WTC11 (cell line): ENCODE data around the gene RUVBL2. TPM values are rescaled to one million over a fixed set of nuclear protein-coding genes. Genes with fewer than 3 reads are reported as not detected.

Experiments
- ATAC-seq: fragments of 200-7000 bp; cut with Tn5 transposase; 2 replicates; pipeline ENCODE4 v1.10.0; 2021; ENCODE audit warnings: mild to moderate bottlenecking, moderate library complexity
- CTCF ChIA-PET: fragments of 300-600 bp; sonication (Branson Sonifier 250); formaldehyde crosslinking; loops from one replicate; lab custom pipeline; 2021; ENCODE audit warnings: antibody characterized with exemption; lab: Charles Lee
- POLR2A ChIA-PET: fragments of 350-600 bp; sonication (Branson Sonifier 250); formaldehyde crosslinking; loops from one replicate; lab custom pipeline; 2021; ENCODE audit warnings: antibody characterized with exemption; lab: Charles Lee
- DNase-seq: peaks from one replicate; pipeline ENCODE4 v3.0.0; 2021; ENCODE audit warnings: low spot score
- H3K27ac Mint-ChIP-seq: 2 replicates; pipeline ENCODE4 v1.8.0; 2021; ENCODE audit warnings: mixed read lengths
- H3K27me3 Mint-ChIP-seq: 2 replicates; pipeline ENCODE4 v1.8.0; 2021; ENCODE audit warnings: low read depth, mild to moderate bottlenecking, moderate library complexity, mixed read lengths
- H3K36me3 Mint-ChIP-seq: 2 replicates; pipeline ENCODE4 v1.8.0; 2021; ENCODE audit warnings: mixed read lengths
- H3K4me1 Mint-ChIP-seq: 2 replicates; pipeline ENCODE4 v1.8.0; 2022; ENCODE audit warnings: mixed read lengths
- H3K4me3 Mint-ChIP-seq: 2 replicates; pipeline ENCODE4 v1.8.0; 2021; ENCODE audit warnings: mild to moderate bottlenecking, moderate library complexity, mixed read lengths
- H3K9me3 Mint-ChIP-seq: 2 replicates; pipeline ENCODE4 v1.8.0; 2021; ENCODE audit warnings: mixed read lengths
- CDX4 ChIP-seq: fragments of 250-450 bp; sonication (Bioruptor Pico); IDR thresholded peaks from 2 replicates; pipeline ENCODE4 v1.9.0; 2021; ENCODE audit warnings: moderate library complexity, mild to moderate bottlenecking, inconsistent platforms, borderline replicate concordance
- CREB1 ChIP-seq: sonication (generic); formaldehyde crosslinking; IDR thresholded peaks from 2 replicates; pipeline ENCODE4 v1.8.0; 2023; ENCODE audit warnings: mild to moderate bottlenecking, missing genetic modification reagents
- EMX1 ChIP-seq: fragments of 250-450 bp; sonication (Bioruptor Pico); IDR thresholded peaks from 2 replicates; pipeline ENCODE4 v1.8.0; 2021; ENCODE audit warnings: mild to moderate bottlenecking
- GRHL2 ChIP-seq: fragments of 250-450 bp; sonication (Bioruptor Pico); IDR thresholded peaks from 2 replicates; pipeline ENCODE4 v1.8.0; 2022; ENCODE audit warnings: mild to moderate bottlenecking, moderate library complexity; ENCODE audit not compliant: insufficient replicate concordance, severe bottlenecking
- GTF2I ChIP-seq: fragments of 250-450 bp; sonication (Bioruptor Pico); conservative IDR thresholded peaks from 2 replicates; pipeline ENCODE4 v1.4.0; 2021; ENCODE audit warnings: mild to moderate bottlenecking
- HMGA2 ChIP-seq: fragments of 250-450 bp; sonication (Bioruptor Pico); IDR thresholded peaks from 2 replicates; pipeline ENCODE4 v1.4.0; 2021; ENCODE audit warnings: mild to moderate bottlenecking, moderate library complexity
- HMGXB4 ChIP-seq: sonication (generic); formaldehyde crosslinking; IDR thresholded peaks from 2 replicates; pipeline ENCODE4 v1.8.1; 2023; ENCODE audit warnings: mild to moderate bottlenecking, moderate library complexity, missing genetic modification reagents
- MXD4 ChIP-seq: fragments of 250-450 bp; sonication (Bioruptor Pico); IDR thresholded peaks from 2 replicates; pipeline ENCODE4 v1.8.0; 2021; ENCODE audit warnings: mild to moderate bottlenecking, moderate library complexity, borderline replicate concordance
- MYBL2 ChIP-seq: sonication (generic); formaldehyde crosslinking; IDR thresholded peaks from 2 replicates; pipeline ENCODE4 v1.8.1; 2023; ENCODE audit warnings: mild to moderate bottlenecking, moderate library complexity, missing genetic modification reagents
- SOX15 ChIP-seq: fragments of 250-450 bp; sonication (Bioruptor Pico); IDR thresholded peaks from 2 replicates; pipeline ENCODE4 v1.9.0; 2021; ENCODE audit warnings: mild to moderate bottlenecking
- SP1 ChIP-seq: sonication (generic); formaldehyde crosslinking; conservative IDR thresholded peaks from 2 replicates; pipeline ENCODE4 v1.8.1; 2022; ENCODE audit warnings: missing genetic modification reagents
- TEAD4 ChIP-seq: sonication (generic); formaldehyde crosslinking; IDR thresholded peaks from 2 replicates; pipeline ENCODE4 v1.8.0; 2022; ENCODE audit warnings: mild to moderate bottlenecking, missing genetic modification reagents
- TP53 ChIP-seq: sonication (generic); formaldehyde crosslinking; IDR thresholded peaks from 2 replicates; pipeline ENCODE4 v1.8.1; 2023; ENCODE audit warnings: mild to moderate bottlenecking, missing genetic modification reagents
- ZMAT4 ChIP-seq: fragments of 250-450 bp; sonication (Bioruptor Pico); IDR thresholded peaks from 2 replicates; pipeline ENCODE4 v1.9.0; 2021; ENCODE audit warnings: mild to moderate bottlenecking
- ZNF121 ChIP-seq: sonication (generic); formaldehyde crosslinking; IDR thresholded peaks from 2 replicates; pipeline ENCODE4 v1.8.0; 2023; ENCODE audit warnings: missing genetic modification reagents
- ZNF138 ChIP-seq: sonication (generic); formaldehyde crosslinking; conservative IDR thresholded peaks from 2 replicates; pipeline ENCODE4 v1.8.1; 2022; ENCODE audit warnings: mild to moderate bottlenecking, moderate library complexity, missing genetic modification reagents
- ZNF232 ChIP-seq: sonication (generic); formaldehyde crosslinking; IDR thresholded peaks from 2 replicates; pipeline ENCODE4 v1.8.0; 2022; ENCODE audit warnings: mild to moderate bottlenecking, missing genetic modification reagents
- ZNF263 ChIP-seq: sonication (generic); formaldehyde crosslinking; IDR thresholded peaks from 2 replicates; pipeline ENCODE4 v1.8.1; 2022; ENCODE audit warnings: low read depth, mild to moderate bottlenecking, moderate library complexity, missing genetic modification reagents
- ZNF396 ChIP-seq: fragments of 250-450 bp; sonication (Bioruptor Pico); IDR thresholded peaks from 2 replicates; pipeline ENCODE4 v1.8.0; 2021; ENCODE audit warnings: mild to moderate bottlenecking, moderate library complexity, borderline replicate concordance
- ZNF416 ChIP-seq: fragments of 250-450 bp; sonication (Bioruptor Pico); IDR thresholded peaks from 2 replicates; pipeline ENCODE4 v1.9.0; 2021; ENCODE audit warnings: mild to moderate bottlenecking, inconsistent platforms
- ZNF423 ChIP-seq: fragments of 250-450 bp; sonication (Bioruptor Pico); IDR thresholded peaks from 2 replicates; pipeline ENCODE4 v2.1.2; 2022; ENCODE audit warnings: mild to moderate bottlenecking, moderate library complexity
- ZNF671 ChIP-seq: fragments of 250-450 bp; sonication (Bioruptor Pico); IDR thresholded peaks from 2 replicates; pipeline ENCODE4 v1.8.0; 2021; ENCODE audit warnings: mild to moderate bottlenecking
- total RNA-seq: library from RNA; stranded (reverse); gene quantifications from 3 replicates; pipeline ENCODE4 v1.2.3, GENCODE V29; 2021
- TF ChIP-seq, protein P1 (sequence below): fragments of 250-450 bp; sonication (Bioruptor Pico); IDR thresholded peaks from 2 replicates; pipeline ENCODE4 v1.9.0; 2021; ENCODE audit warnings: mild to moderate bottlenecking
- TF ChIP-seq, protein P2 (sequence below): sonication (generic); formaldehyde crosslinking; IDR thresholded peaks from 2 replicates; pipeline ENCODE4 v1.8.0; 2023; ENCODE audit warnings: mild to moderate bottlenecking, missing genetic modification reagents
- TF ChIP-seq, protein P3 (sequence below): sonication (generic); formaldehyde crosslinking; IDR thresholded peaks from 2 replicates; pipeline ENCODE4 v1.8.1; 2022; ENCODE audit warnings: mild to moderate bottlenecking, moderate library complexity, missing genetic modification reagents

The RUVBL2 gene
- total RNA-seq, 1 experiment from 2014 or later, result 178 TPM

GRCh38 chr19:48962029-48962848 is 31.4 kb upstream of the RUVBL2 start (continued):
- TF ChIP-seq, protein P1, sequence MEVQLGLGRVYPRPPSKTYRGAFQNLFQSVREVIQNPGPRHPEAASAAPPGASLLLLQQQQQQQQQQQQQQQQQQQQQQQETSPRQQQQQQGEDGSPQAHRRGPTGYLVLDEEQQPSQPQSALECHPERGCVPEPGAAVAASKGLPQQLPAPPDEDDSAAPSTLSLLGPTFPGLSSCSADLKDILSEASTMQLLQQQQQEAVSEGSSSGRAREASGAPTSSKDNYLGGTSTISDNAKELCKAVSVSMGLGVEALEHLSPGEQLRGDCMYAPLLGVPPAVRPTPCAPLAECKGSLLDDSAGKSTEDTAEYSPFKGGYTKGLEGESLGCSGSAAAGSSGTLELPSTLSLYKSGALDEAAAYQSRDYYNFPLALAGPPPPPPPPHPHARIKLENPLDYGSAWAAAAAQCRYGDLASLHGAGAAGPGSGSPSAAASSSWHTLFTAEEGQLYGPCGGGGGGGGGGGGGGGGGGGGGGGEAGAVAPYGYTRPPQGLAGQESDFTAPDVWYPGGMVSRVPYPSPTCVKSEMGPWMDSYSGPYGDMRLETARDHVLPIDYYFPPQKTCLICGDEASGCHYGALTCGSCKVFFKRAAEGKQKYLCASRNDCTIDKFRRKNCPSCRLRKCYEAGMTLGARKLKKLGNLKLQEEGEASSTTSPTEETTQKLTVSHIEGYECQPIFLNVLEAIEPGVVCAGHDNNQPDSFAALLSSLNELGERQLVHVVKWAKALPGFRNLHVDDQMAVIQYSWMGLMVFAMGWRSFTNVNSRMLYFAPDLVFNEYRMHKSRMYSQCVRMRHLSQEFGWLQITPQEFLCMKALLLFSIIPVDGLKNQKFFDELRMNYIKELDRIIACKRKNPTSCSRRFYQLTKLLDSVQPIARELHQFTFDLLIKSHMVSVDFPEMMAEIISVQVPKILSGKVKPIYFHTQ (CRISPR knock-in tag), result peak; percentile 50; the same call in 1 of the 2 replicates
- TF ChIP-seq ZNF416 (CRISPR knock-in tag), result no peak; the same call in 1 of the 2 replicates
- TF ChIP-seq ZNF121 (CRISPR knock-in tag), result 0 out of 2 replicates have a peak, but pooled peaks have one; percentile 55
- no peak for TF ChIP-seq HMGXB4
- no peak for TF ChIP-seq HMGA2
- TF ChIP-seq ZNF263 (CRISPR knock-in tag), result peak; percentile 97
- peak; percentile 71 for TF ChIP-seq ZNF423 (CRISPR knock-in tag)

DNA sequence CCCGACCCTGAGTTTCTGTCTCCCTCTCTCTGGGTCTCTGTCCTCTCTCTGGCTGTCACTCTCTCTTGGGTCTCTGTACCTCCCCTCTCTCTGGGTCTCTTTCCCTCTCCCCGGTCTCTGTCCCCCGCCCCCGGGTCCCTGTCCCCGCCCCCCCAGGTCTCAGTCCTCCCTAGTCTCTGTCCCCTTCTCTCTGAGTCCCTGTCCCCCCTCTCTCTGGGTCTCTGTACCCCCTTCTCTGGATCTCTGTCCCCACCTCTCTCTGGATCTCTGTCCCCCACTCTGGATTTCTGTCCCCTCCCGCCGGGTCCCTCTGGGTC is 30.9 kb upstream of the RUVBL2 start:
- POLR2A ChIA-PET, result no interaction called here
- Mint-ChIP-seq H3K4me1 (peaks cover 33% of the 10 kb centered on the region), H3K27ac (no peak overlapping the region), H3K9me3 (peaks cover 4% of the 10 kb centered on the region), H3K27me3 (no peaks in the 10 kb centered on the region), H3K4me3 (no peak overlapping the region), H3K36me3 (peaks cover 41% of the 10 kb centered on the region)
- CTCF ChIA-PET, result interaction anchor here (0.8 to 2.3 kb wide), 4 partner anchors 8 to 167 kb away, joined by 3 to 14 read pairs (median 7); partner anchors contain the start of genes GYS1 and RUVBL2
- no peak for DNase-seq
- TF ChIP-seq TEAD4 (CRISPR knock-in tag) (no peak), TP53 (CRISPR knock-in tag) (no peak), CREB1 (CRISPR knock-in tag) (no peak), SP1 (CRISPR knock-in tag) (no peak), MXD4 (CRISPR knock-in tag) (no peak), GTF2I (CRISPR knock-in tag) (no peak), ZNF671 (no peak), ZNF138 (CRISPR knock-in tag) (no peak), SOX15 (no peak), ZNF232 (CRISPR knock-in tag) (no peak), ZMAT4 (CRISPR knock-in tag) (no peak), CDX4 (CRISPR knock-in tag) (no peak), ZNF396 (no peak), GRHL2 (CRISPR knock-in tag) (no peak), EMX1 (CRISPR knock-in tag) (no peak), MYBL2 (CRISPR knock-in tag) (no peak)
- TF ChIP-seq, protein P2, sequence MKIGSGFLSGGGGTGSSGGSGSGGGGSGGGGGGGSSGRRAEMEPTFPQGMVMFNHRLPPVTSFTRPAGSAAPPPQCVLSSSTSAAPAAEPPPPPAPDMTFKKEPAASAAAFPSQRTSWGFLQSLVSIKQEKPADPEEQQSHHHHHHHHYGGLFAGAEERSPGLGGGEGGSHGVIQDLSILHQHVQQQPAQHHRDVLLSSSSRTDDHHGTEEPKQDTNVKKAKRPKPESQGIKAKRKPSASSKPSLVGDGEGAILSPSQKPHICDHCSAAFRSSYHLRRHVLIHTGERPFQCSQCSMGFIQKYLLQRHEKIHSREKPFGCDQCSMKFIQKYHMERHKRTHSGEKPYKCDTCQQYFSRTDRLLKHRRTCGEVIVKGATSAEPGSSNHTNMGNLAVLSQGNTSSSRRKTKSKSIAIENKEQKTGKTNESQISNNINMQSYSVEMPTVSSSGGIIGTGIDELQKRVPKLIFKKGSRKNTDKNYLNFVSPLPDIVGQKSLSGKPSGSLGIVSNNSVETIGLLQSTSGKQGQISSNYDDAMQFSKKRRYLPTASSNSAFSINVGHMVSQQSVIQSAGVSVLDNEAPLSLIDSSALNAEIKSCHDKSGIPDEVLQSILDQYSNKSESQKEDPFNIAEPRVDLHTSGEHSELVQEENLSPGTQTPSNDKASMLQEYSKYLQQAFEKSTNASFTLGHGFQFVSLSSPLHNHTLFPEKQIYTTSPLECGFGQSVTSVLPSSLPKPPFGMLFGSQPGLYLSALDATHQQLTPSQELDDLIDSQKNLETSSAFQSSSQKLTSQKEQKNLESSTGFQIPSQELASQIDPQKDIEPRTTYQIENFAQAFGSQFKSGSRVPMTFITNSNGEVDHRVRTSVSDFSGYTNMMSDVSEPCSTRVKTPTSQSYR (CRISPR knock-in tag), result no peak
- TF ChIP-seq, protein P3, sequence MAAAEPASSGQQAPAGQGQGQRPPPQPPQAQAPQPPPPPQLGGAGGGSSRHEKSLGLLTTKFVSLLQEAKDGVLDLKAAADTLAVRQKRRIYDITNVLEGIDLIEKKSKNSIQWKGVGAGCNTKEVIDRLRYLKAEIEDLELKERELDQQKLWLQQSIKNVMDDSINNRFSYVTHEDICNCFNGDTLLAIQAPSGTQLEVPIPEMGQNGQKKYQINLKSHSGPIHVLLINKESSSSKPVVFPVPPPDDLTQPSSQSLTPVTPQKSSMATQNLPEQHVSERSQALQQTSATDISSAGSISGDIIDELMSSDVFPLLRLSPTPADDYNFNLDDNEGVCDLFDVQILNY (CRISPR knock-in tag), result no peak
- ATAC-seq, result no peak
